T-helper 17 cell (primary cell): ENCODE measurements around the gene PDXP. TPM values are rescaled to one million over a fixed set of nuclear protein-coding genes. Genes with fewer than 3 reads are reported as not detected.
A peak's percentile ranks its signal among the peaks of the same experiment; 100 is the strongest.

Experiments
- ATAC-seq: fragments of 150-1000 bp; cut with Tn5 transposase; 2 replicates; pipeline ENCODE4 v1.10.0; 2021; ENCODE audit warnings: mild to moderate bottlenecking, moderate library complexity
- DNase-seq, 3 donors: peaks; one replicate each; pipeline versions ENCODE4 v3.0.0 to v3.0.0-alpha.2; 2020 to 2021
- H3K9me3 ChIP-seq: one replicate; pipeline ENCODE4 v1.7.0; 2013; ENCODE audit warnings: low read length, mild to moderate bottlenecking; ENCODE audit not compliant: control insufficient read depth, poor library complexity, severe bottlenecking
- H3K27ac Mint-ChIP-seq: one replicate; pipeline ENCODE4 v1.8.0; 2022; ENCODE audit warnings: mild to moderate bottlenecking, moderate library complexity, mixed read lengths
- H3K27me3 Mint-ChIP-seq: one replicate; pipeline ENCODE4 v1.8.0; 2022; ENCODE audit warnings: mixed read lengths
- H3K36me3 Mint-ChIP-seq: one replicate; pipeline ENCODE4 v1.8.0; 2022; ENCODE audit warnings: low read depth, mixed read lengths
- H3K4me1 Mint-ChIP-seq: one replicate; pipeline ENCODE4 v1.8.0; 2022; ENCODE audit warnings: mild to moderate bottlenecking, mixed read lengths
- H3K4me3 Mint-ChIP-seq: one replicate; pipeline ENCODE4 v1.8.0; 2022; ENCODE audit warnings: mild to moderate bottlenecking, moderate library complexity, mixed read lengths
- total RNA-seq, 4 donors: library from RNA in 2 of 4; stranded (reverse) in 2 of 4; gene quantifications; one replicate each; pipeline ENCODE4 v1.2.3 and lab custom pipeline; 2022 to 2026

Gene PDXP
- total RNA-seq, 2 donors from 2014 or later, result 2.6 to 3.0 TPM

GRCh38 chr22:37623075-37624016 lies 35.2 kb upstream of the PDXP start:
- DNase-seq (peak; percentile 68 to 70 (median 69)), ATAC-seq (peak; percentile 75)
- peak overlapping the region; percentile 19 for H3K4me3 Mint-ChIP-seq
- H3K4me1 Mint-ChIP-seq, result peaks cover 27% of the 10 kb centered on the region
- peak overlapping the region; percentile 92 for H3K27ac Mint-ChIP-seq
- H3K9me3 ChIP-seq, result no peaks in the 10 kb centered on the region
- peaks cover 3% of the 10 kb centered on the region for H3K36me3 Mint-ChIP-seq
- no peaks in the 10 kb centered on the region for H3K27me3 Mint-ChIP-seq

- ATAC-seq (no peak), DNase-seq (no peak)
- H3K27me3 Mint-ChIP-seq, result no peaks in the 10 kb centered on the region
- peaks cover 3% of the 10 kb centered on the region for H3K36me3 Mint-ChIP-seq
- no peaks in the 10 kb centered on the region for H3K9me3 ChIP-seq
- peak overlapping the region; percentile 92 for H3K27ac Mint-ChIP-seq
- H3K4me3 Mint-ChIP-seq, result no peak overlapping the region
- peaks cover 33% of the 10 kb centered on the region for H3K4me1 Mint-ChIP-seq
These were observed 34.5 kb upstream of the PDXP start for GRCh38 chr22:37624017-37624365.

- H3K4me1 Mint-ChIP-seq, result peaks cover 37% of the 10 kb centered on the region
- peak overlapping the region; percentile 67 for H3K4me3 Mint-ChIP-seq
- H3K27ac Mint-ChIP-seq, result peak overlapping the region; percentile 79
- peaks cover 3% of the 10 kb centered on the region for H3K36me3 Mint-ChIP-seq
- H3K9me3 ChIP-seq, result no peaks in the 10 kb centered on the region
- ATAC-seq, result no peak
- no peak for DNase-seq
- no peaks in the 10 kb centered on the region for H3K27me3 Mint-ChIP-seq
These were observed 33.6 kb upstream of the PDXP start for GRCh38 chr22:37624876-37625275.

GRCh38 chr22:37625737-37626136 lies 32.8 kb upstream of the PDXP start:
- H3K9me3 ChIP-seq, result no peaks in the 10 kb centered on the region
- DNase-seq (no peak), ATAC-seq (no peak)
- peaks cover 37% of the 10 kb centered on the region for H3K4me1 Mint-ChIP-seq
- H3K27ac Mint-ChIP-seq, result peak overlapping the region; percentile 79
- H3K4me3 Mint-ChIP-seq, result no peak overlapping the region
- peaks cover 3% of the 10 kb centered on the region for H3K36me3 Mint-ChIP-seq
- H3K27me3 Mint-ChIP-seq, result no peaks in the 10 kb centered on the region

GRCh38 chr22:37626144-37626543 lies 32.4 kb upstream of the PDXP start:
- no peak for DNase-seq
- ATAC-seq, result no peak
- peaks cover 3% of the 10 kb centered on the region for H3K36me3 Mint-ChIP-seq
- no peaks in the 10 kb centered on the region for H3K9me3 ChIP-seq
- H3K27ac Mint-ChIP-seq, result peak overlapping the region; percentile 93
- H3K4me3 Mint-ChIP-seq, result peak overlapping the region; percentile 68
- H3K27me3 Mint-ChIP-seq, result no peaks in the 10 kb centered on the region
- H3K4me1 Mint-ChIP-seq, result peaks cover 38% of the 10 kb centered on the region

GRCh38 chr22:37626556-37627075 lies 31.9 kb upstream of the PDXP start:
- Mint-ChIP-seq H3K27me3 (no peaks in the 10 kb centered on the region), H3K4me3 (peak overlapping the region; percentile 68), H3K4me1 (peaks cover 41% of the 10 kb centered on the region), H3K36me3 (peaks cover 3% of the 10 kb centered on the region), H3K27ac (peak overlapping the region; percentile 93)
- no peaks in the 10 kb centered on the region for H3K9me3 ChIP-seq
- no peak for DNase-seq
- no peak for ATAC-seq

- ATAC-seq (no peak), DNase-seq (no peak)
- peak overlapping the region; percentile 93 for H3K27ac Mint-ChIP-seq
- peak overlapping the region; percentile 67 for H3K4me3 Mint-ChIP-seq
- no peaks in the 10 kb centered on the region for H3K9me3 ChIP-seq
- no peaks in the 10 kb centered on the region for H3K27me3 Mint-ChIP-seq
- peaks cover 45% of the 10 kb centered on the region for H3K4me1 Mint-ChIP-seq
- H3K36me3 Mint-ChIP-seq, result peaks cover 3% of the 10 kb centered on the region
These were observed 31.4 kb upstream of the PDXP start for GRCh38 chr22:37627121-37627520.

- H3K4me3 Mint-ChIP-seq, result peak overlapping the region; percentile 67
- H3K4me1 Mint-ChIP-seq, result peaks cover 45% of the 10 kb centered on the region
- no peaks in the 10 kb centered on the region for H3K27me3 Mint-ChIP-seq
- ATAC-seq (peak; percentile 81), DNase-seq (no peak)
- no peaks in the 10 kb centered on the region for H3K9me3 ChIP-seq
- H3K27ac Mint-ChIP-seq, result peak overlapping the region; percentile 93
- peaks cover 3% of the 10 kb centered on the region for H3K36me3 Mint-ChIP-seq
These were observed 31.0 kb upstream of the PDXP start for GRCh38 chr22:37627545-37627944.

- H3K36me3 Mint-ChIP-seq, result peaks cover 3% of the 10 kb centered on the region
- H3K27me3 Mint-ChIP-seq, result no peaks in the 10 kb centered on the region
- H3K4me3 Mint-ChIP-seq, result no peak overlapping the region
- peak overlapping the region; percentile 93 for H3K27ac Mint-ChIP-seq
- H3K4me1 Mint-ChIP-seq, result peaks cover 53% of the 10 kb centered on the region
- H3K9me3 ChIP-seq, result no peaks in the 10 kb centered on the region
- ATAC-seq (no peak), DNase-seq (no peak)
These were observed 29.7 kb upstream of the PDXP start for GRCh38 chr22:37628830-37629229.

- no peaks in the 10 kb centered on the region for H3K9me3 ChIP-seq
- Mint-ChIP-seq H3K4me1 (peaks cover 59% of the 10 kb centered on the region), H3K27ac (peak overlapping the region; percentile 93), H3K4me3 (no peak overlapping the region), H3K36me3 (peaks cover 3% of the 10 kb centered on the region), H3K27me3 (no peaks in the 10 kb centered on the region)
- ATAC-seq, result no peak
- no peak for DNase-seq
These were observed 28.6 kb upstream of the PDXP start for GRCh38 chr22:37629928-37630327.

GRCh38 chr22:37630839-37631435 lies 27.6 kb upstream of the PDXP start:
- Mint-ChIP-seq H3K36me3 (no peaks in the 10 kb centered on the region), H3K4me3 (no peak overlapping the region), H3K27ac (peak overlapping the region; percentile 95), H3K27me3 (no peaks in the 10 kb centered on the region), H3K4me1 (peaks cover 52% of the 10 kb centered on the region)
- H3K9me3 ChIP-seq, result no peaks in the 10 kb centered on the region
- ATAC-seq (no peak), DNase-seq (no peak)

GRCh38 chr22:37631448-37632173 lies 26.9 kb upstream of the PDXP start:
- H3K27ac Mint-ChIP-seq, result peak overlapping the region; percentile 95
- no peak for DNase-seq
- H3K9me3 ChIP-seq, result no peaks in the 10 kb centered on the region
- no peaks in the 10 kb centered on the region for H3K36me3 Mint-ChIP-seq
- H3K27me3 Mint-ChIP-seq, result no peaks in the 10 kb centered on the region
- peaks cover 56% of the 10 kb centered on the region for H3K4me1 Mint-ChIP-seq
- H3K4me3 Mint-ChIP-seq, result peak overlapping the region; percentile 56
- no peak for ATAC-seq
